Measurements from ENCODE around the gene EXOC8. TPM values are rescaled to one million over a fixed set of nuclear protein-coding genes. Genes with fewer than 3 reads are reported as not detected.

Gene EXOC8
- total and polyA plus RNA-seq, 2 donors (not counting 3 experiments of a cell fraction or from before 2014, with no cell fraction given) = 2.8 to 13.2 TPM

GRCh38 chr1:231386466-231386865, 48.8 kb upstream of the EXOC8 start:
- no peaks in the 10 kb centered on the region for H3K9me3 ChIP-seq (replicated peaks; ENCODE audit: control insufficient read depth, insufficient read depth, low read length)
- no peak overlapping the region for H3K4me2 ChIP-seq (ENCODE audit: insufficient read depth, low read length)
- no peaks in the 10 kb centered on the region for H3K36me3 ChIP-seq (ENCODE audit: control insufficient read depth in 2 of 2, extremely low read depth in 1 of 2, insufficient read depth in 2 of 2, low read length in 2 of 2)
- FAIRE-seq = no peak
- H3K9me1 ChIP-seq (replicated peaks; ENCODE audit: control insufficient read depth, extremely low read depth, insufficient read depth, low read length) = no peaks in the 10 kb centered on the region
- POLR2A ChIA-PET = no interaction called here
- BruUV-seq (replicated peaks) = no TSS peak
- no peak for DNase-seq (ENCODE audit: low read depth, low spot score)
- H3K4me3 ChIP-seq (replicated peaks in 1 of 3; ENCODE audit: insufficient read depth in 1 of 3, low read depth in 1 of 3, low read length in 3 of 3) = no peak overlapping the region
- no peak overlapping the region for H2AFZ ChIP-seq (ENCODE audit: low read depth, low read length)
- peaks cover 62% of the 10 kb centered on the region for H3K79me2 ChIP-seq (ENCODE audit: control insufficient read depth, insufficient read depth, low read length)
- no peak overlapping the region for H3K9ac ChIP-seq (replicated peaks; ENCODE audit: extremely low read depth, insufficient read depth, low read length)
- intact Hi-C loops (cut with micrococcal nuclease) (no loop called here), dilution Hi-C loops (cut with MboI; ENCODE audit: extremely low pct_ligation_motif_present, low sequenced_read_pairs) (no loop called here)
- peaks cover 39% of the 10 kb centered on the region for H3K4me1 ChIP-seq (ENCODE audit: control insufficient read depth, extremely low read depth, insufficient read depth, low read length)
- no peak overlapping the region for H3K27ac ChIP-seq (ENCODE audit: insufficient read depth, low read depth, low read length)
- H3K27me3 ChIP-seq (ENCODE audit: control insufficient read depth in 2 of 2, insufficient read depth in 2 of 2, low read length in 2 of 2) = no peaks in the 10 kb centered on the region
- H4K20me1 ChIP-seq (replicated peaks; ENCODE audit: control insufficient read depth, extremely low read depth, insufficient read depth, low read length) = no peaks in the 10 kb centered on the region
- CTCF ChIA-PET = interaction anchor here (0.7 kb wide), 1 partner anchor 24 kb away, joined by 3 read pairs; no protein-coding TSS in a partner anchor
- TF ChIP-seq EZH2 (IDR thresholded peaks at IDR 0.05; ENCODE audit: borderline replicate concordance, low read depth, low read length, severe bottlenecking) (no peak), JUN (IDR thresholded peaks at IDR 0.05; ENCODE audit: borderline replicate concordance, insufficient read depth, insufficient read length, low read depth) (no peak), MAX (IDR thresholded peaks at IDR 0.05; ENCODE audit: insufficient read depth, insufficient read length) (no peak), GATA2 (IDR thresholded peaks at IDR 0.05; ENCODE audit: insufficient read depth, insufficient read length, low read depth, low read length) (no peak), CTCF (IDR thresholded peaks at IDR 0.05; ENCODE audit: extremely low read depth in 1 of 2, insufficient read depth in 1 of 2, low read depth in 1 of 2, low read length in 2 of 2) (no peak), MYC (IDR thresholded peaks at IDR 0.05; ENCODE audit: low read depth, low read length) (no peak), POLR2A (IDR thresholded peaks at IDR 0.05; ENCODE audit: low read depth, low read length) (no peak), POLR2AphosphoS5 (IDR thresholded peaks at IDR 0.05; ENCODE audit: insufficient read depth, low read depth, low read length) (no peak), FOS (IDR thresholded peaks at IDR 0.05; ENCODE audit: borderline replicate concordance, insufficient read depth, low read length) (no peak)

Measured in endothelial cell of umbilical vein (primary cell).